IPS DF 4.7 (cell line): Measurements from ENCODE around the gene PPT1.
"Not testable (repeated sequence)": the region's sequence is repeated elsewhere in the genome, so short reads cannot be mapped to it uniquely, and the experiment has no call there.

Experiments
- DNase-seq: peaks from one replicate; pipeline ENCODE4 v3.0.0-alpha.2; 2013; ENCODE audit warnings: low spot score; ENCODE audit errors: extremely low read depth

The PPT1 gene

GRCh38 chr1:40057310-40058030 lies 39.6 kb downstream of the PPT1 start:
- DNase-seq = no peak

DNA sequence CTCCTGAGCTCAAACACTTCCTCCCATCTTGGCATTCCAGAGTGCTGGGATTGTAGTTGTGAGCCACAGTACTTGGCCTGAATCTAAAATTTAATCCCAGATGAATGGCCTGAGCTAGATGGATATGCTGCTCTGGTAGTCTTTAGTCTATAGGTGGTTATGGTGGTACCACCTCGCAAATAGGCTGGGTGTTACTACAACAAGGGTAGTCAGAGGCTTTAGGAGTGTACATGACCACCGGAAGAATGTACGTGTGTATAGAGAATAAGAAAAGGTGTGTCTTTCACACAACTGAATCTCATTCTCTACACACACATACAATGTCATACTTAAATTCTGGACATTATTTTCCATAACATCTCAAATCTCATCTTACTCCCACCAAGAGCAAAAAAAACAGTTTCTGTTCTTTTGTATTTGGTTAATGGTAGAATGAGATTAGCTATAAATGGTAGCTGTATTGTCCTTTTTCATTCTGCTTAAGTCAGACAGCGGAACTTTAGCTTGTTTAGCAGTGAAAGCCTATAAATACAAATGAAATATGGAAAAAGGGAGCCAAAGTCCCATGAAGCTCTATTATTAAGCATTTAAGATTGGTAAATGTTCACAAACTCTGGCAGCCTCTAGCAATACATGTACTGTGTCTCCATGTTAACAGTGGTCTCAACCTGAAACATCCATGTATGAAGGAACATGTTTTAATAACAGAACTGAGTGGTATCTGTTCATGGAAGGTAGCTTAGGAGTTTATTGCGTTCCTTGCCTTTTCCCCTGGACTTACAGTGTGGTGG lies 40.3 kb downstream of the PPT1 start:
- no peak for DNase-seq

- no peak for DNase-seq
Observed at GRCh38 chr1:40053138-40053887, 43.7 kb downstream of the PPT1 start.

DNA sequence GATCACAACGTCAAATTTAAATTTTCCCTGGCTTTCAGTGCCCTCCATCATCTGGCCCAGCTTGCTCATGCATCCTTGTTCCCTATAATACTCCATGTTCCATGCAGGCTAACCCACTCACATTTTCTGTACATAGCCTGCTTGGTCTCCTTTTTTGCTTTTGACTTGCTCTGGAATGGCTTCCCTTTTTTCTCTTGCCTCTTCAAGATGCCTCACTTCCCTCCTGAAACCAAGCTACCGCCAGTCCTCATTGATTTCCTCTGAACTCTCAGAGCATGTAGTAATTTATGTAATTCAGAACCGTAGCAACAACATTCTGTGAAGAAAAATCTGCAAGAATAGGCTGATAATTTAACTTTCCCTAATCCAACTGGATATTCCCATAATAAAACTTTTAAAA lies 46.2 kb downstream of the PPT1 start:
- no peak for DNase-seq

DNA sequence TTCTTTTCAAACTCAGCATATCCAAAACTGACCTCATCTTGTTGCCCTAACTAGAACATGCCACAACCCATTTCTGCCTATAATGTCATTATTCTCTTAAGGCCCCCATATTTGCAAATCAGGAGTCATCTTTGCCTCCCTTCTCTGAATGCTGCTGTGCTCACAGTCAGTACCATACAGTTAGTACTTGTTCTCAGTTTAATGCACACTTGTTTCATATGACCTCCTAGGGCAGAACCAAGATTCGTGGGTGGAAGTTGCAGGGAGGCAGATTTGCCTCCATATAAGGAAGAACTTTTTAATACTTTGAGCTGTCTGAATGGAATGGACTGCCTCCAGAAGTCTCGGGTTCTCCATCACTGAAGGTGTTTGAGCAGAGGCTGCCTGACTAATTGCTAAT lies 47.3 kb downstream of the PPT1 start:
- DNase-seq = no peak

DNA sequence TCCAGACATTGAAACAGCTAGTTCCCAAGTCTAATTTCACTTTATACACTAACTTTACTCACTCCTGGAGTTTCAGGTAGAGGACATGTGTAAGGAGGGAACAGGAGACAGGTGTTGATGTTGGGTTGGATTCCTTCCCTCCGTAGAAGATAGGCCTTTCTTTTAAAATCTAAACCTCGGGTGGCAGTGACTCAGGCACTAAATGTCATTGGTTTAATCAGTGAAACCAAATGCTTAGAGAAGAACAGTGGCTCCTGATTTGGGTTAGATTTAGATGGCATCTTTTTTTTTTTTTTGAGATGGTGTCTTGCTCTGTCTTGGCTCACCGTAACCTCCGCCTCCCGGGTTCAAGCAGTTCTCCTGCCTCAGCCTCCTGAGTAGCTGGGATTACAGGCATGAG lies 49.3 kb downstream of the PPT1 start:
- DNase-seq = no peak

GRCh38 chr1:40047276-40047675 lies 49.8 kb downstream of the PPT1 start:
- DNase-seq = no peak

DNA sequence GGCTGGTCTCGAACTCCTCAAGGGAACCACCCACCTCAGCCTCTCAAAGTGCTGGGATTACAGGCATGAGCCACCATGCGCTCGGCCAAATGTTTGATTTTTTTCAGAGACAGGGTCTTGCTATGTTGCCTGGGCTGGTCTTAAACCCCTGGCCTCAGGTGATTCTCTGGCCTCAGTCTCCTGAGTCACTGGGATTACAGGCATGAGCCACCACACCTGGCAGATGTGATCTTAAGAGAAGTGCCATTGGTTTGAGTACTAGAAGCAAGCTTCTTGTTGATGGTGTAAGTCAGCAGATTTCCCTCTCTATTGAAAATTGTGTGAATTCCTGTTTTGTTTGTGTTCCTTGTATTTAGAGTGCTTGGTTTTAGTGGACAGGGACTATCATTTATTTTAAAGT lies 51.3 kb downstream of the PPT1 start:
- no peak for DNase-seq

- DNase-seq = no peak
Observed at GRCh38 chr1:40045182-40045581, 51.9 kb downstream of the PPT1 start.

- no peak for DNase-seq
Observed at GRCh38 chr1:40044110-40044509, 52.9 kb downstream of the PPT1 start.

GRCh38 chr1:40042341-40042740 lies 54.7 kb downstream of the PPT1 start:
- DNase-seq = no peak

DNA sequence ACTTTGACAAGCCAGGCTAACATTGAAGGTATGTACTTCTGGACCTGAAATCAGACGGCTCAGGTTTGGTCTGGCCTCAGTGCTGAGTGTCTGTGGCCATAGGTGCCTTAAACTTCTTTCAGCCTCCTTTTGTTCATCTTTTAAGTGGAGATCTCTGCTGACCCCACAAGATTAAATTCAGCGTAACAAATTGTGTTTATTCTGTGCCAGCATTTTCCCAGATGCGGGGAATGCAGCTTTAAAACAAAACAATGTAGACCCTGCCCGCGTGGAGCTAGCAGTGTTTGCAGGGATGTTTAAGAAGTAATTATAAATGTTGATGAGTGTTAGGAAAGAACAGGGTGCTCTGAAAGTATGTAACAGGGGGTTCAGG lies 55.6 kb downstream of the PPT1 start:
- DNase-seq = no peak

DNA sequence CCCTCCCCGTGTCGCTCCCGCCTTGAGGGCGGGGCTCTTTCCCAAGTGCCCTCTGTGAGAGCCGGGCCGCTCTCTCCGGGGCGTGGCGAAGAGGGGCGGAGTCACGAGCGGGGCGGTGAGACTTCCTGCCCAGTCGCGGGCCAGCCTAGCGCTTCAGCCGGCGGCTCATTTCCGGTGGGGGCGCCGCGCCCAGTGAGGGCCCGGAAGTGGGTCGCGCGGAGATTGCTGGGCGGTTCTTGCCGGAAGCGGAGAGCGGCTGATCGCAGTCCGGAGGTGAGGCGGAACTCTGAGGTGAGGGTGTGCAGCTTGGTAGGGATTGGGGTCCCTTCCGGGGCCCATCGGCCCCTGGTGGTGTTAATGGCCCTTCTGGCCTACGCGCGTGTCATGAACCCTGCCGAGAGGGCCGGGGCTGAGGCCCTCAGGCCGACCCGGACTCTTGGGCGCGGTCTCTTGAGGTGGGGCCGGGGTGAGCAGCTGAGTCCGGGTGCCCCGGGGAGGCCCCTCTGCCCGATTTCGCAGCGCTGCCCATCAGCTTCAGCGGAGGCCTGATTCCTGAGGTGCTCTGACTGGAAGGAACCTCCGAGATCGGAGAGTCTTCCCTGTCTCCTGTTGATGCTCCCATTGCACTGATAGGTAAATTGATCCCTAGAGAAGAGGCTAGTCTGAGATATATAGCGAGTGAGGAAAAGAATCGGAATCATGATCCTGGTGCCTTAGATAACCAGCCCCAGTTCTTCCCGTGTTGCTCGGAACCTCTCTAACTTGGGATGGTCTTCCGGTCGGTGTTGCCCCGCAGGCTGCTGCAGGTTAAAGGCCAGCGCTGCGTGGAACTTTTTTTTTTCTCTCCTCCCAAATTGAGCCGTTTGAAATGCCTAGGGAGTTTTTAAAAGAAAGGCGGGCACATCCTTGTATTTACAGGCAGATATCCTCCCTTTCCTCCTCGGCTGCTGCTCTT lies 56.3 kb downstream of the PPT1 start, which contains the start of gene CAP1:
Gene CAP1 (plus strand): TSS at position 219 of the 955 bp plus-strand sequence. CDS start 18,618 bp downstream, outside the sequence.
- peak; percentile 76 for DNase-seq

DNA sequence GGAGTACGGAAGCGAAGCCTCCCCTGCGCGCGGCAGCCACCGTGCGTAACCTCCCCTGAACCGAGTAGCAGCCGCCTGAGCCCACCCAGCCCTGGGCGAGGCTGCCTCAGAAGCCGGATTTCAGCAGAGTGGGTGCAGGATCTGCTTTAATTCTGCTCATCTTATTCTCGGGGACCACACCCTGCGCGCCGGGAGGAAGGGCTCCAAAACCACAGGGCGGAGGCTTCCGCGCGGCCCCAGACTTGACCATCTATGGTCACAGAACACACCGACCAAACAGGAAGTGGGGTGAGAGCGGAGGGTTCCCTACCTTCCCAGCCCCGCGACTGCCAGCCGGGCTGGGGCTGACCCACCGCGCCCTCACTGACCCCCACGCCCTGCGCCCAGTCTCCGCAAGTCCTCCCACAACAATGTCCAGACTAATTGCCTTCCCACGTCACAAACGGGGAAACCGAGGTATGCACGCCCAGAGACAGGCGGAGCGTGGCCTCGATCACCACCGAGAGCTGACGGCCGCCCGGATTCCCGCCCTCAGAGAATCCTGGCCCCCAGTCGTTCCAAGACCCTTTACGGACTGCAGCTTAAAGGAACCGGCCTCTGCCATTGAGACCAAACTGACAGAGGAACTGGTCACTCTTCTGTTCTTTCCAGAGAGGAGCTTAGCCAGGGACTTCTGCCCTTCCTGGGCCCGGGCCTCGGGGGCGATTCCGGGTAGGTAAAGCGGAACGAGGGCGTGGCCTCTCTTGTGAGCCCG lies 57.1 kb downstream of the PPT1 start:
- DNase-seq = no peak

DNA sequence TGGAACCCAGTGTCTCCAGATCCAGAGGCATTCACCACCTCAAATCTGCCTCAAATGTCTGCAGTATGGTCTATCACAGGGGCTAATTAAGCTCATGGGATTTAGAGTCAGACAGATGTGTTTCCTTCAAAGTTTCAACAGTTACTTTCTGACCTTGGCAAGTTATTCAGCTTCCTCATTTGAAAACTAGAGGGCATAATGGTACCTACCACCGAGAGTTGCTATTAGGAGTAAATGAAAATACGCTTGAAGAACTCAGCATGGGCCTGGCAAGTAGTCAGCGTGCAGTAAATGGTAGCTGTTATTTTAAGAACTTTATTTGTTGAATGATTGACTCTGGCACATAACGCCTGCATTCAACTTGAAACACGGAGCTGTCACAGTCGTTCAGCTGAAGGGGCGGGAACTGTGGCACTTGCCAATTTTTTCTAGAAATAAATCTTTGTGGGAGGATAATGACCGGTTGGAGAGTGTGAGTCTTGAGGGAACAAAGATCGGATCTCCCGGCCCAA lies 57.8 kb downstream of the PPT1 start:
- no peak for DNase-seq

DNA sequence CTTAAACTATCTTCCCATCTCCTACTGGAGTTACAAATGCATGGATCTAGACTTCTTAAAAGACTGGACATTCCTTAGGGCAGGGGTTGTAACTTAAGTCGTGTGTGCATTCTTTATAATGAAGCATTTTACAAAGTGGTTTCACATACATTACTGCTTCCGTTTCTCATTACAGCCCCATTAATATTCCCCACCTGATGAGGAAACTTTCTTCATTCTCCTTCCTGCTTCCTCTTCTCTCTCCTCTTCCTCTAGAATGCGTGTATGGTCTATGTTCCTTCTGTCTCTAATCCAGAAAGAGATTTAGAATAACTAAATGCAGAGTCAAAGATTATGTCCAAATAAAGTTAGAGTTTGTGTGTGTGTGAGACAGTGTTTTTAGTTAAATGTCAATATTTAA lies 58.4 kb downstream of the PPT1 start:
- DNase-seq = no peak

DNA sequence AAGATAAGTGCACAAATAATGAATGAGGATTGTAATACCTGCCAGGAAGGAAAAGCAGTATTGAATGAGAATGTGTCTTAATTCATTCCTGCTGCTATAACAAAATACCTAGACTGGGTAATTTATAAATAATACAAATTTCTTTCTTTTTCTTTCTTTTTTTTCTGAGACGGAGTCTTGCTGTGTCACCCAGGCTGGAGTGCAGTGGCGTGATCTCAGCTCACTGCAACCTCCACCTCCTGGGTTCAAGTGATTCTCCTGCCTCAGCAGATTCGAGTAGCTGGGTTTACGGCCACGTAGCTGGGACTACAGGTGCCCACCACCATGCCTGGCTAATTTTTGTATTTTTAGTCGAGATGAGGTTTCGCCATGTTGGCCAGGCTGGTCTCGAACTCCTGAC lies 59.8 kb downstream of the PPT1 start:
- DNase-seq = not testable (repeated sequence)

DNA sequence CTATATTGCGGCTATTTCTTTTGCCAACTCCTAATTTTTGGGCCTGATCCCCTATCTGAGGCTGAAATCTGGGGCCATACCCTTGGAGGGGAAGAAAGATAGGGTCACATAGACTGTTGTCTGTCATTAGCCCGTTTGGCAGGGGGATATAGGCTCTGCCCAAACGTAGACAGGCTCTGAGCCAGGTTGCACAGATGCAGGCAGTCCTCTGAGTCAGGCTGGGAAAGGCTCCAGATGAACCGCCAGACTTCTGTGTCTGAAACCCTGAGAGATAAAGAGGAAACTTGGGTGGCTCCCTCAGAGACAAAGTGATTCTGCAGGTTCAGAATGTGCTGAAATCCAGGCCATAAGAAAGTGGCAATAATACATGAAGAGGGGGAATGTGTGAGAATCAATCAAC lies 60.5 kb downstream of the PPT1 start:
- no peak for DNase-seq

GRCh38 chr1:40034869-40035268 lies 62.2 kb downstream of the PPT1 start:
- no peak for DNase-seq

- DNase-seq = no peak
Observed at GRCh38 chr1:40032240-40032891, 64.7 kb downstream of the PPT1 start.
